Keratinocyte (primary cell): ENCODE data around the gene KLRF2.

ENCODE experiments used
- EZH2 ChIP-seq: IDR thresholded peaks from one replicate; pipeline ENCODE4 v1.6.1; 2012; ENCODE audit warnings: inconsistent platforms, mild to moderate bottlenecking, low read length, moderate library complexity
- TF ChIP-seq, protein P1 (sequence below), 3 experiments: IDR thresholded peaks in 1 of 3; conservative IDR thresholded peaks in 1 of 3; optimal IDR thresholded peaks in 1 of 3; 2 replicates in 2 of 3; 3 replicates in 1 of 3; pipeline versions ENCODE3 to v1.5.1; 2011; ENCODE audit warnings: low read length in 3 of 3, mild to moderate bottlenecking in 3 of 3, moderate library complexity in 2 of 3, control low read depth in 1 of 3, inconsistent platforms in 1 of 3; ENCODE audit not compliant: insufficient read depth in 2 of 3; ENCODE audit errors: extremely low read depth in 1 of 3

DNA sequence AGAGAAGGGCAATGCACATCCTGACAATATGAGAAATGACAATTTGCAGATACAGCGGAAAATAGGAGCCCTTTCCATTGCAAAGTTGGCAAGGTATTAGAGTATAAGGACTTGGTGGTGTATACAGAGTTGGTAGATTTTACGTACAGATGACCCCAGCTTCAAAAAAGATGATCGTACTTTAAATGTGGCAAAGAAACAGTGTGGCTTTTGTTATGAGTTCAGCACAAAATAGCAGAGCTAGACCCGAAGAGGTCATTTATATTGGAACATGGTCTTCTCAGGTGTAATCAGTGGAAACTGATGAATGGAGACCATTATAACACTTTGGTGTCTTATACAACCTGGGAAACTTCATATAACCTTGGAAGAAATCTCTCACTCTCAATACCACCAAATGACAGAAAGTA lies 14.4 kb upstream of the KLRF2 start:
- TF ChIP-seq, protein P1, sequence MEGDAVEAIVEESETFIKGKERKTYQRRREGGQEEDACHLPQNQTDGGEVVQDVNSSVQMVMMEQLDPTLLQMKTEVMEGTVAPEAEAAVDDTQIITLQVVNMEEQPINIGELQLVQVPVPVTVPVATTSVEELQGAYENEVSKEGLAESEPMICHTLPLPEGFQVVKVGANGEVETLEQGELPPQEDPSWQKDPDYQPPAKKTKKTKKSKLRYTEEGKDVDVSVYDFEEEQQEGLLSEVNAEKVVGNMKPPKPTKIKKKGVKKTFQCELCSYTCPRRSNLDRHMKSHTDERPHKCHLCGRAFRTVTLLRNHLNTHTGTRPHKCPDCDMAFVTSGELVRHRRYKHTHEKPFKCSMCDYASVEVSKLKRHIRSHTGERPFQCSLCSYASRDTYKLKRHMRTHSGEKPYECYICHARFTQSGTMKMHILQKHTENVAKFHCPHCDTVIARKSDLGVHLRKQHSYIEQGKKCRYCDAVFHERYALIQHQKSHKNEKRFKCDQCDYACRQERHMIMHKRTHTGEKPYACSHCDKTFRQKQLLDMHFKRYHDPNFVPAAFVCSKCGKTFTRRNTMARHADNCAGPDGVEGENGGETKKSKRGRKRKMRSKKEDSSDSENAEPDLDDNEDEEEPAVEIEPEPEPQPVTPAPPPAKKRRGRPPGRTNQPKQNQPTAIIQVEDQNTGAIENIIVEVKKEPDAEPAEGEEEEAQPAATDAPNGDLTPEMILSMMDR (optimal IDR thresholded peaks at IDR 0.05 in 1 of 3, IDR thresholded peaks at IDR 0.05 in 1 of 3, conservative IDR thresholded peaks at IDR 0.05 in 1 of 3; ENCODE audit: extremely low read depth in 1 of 3, insufficient read depth in 2 of 3, low read length in 3 of 3), result no peak
- no peak for TF ChIP-seq EZH2
